MM.1S (cell line): ENCODE measurements around the gene DUSP8.

Source experiments
- DNase-seq: peaks from one replicate; pipeline ENCODE4 v3.0.0-alpha.2; 2015
- H2AFZ ChIP-seq: fragments of 300-600 bp; sonication (generic); 2 replicates; pipeline ENCODE4 v1.6.0; 2016; ENCODE audit warnings: antibody characterized with exemption, low read length
- H3F3A ChIP-seq: fragments of 300-600 bp; sonication (generic); 2 replicates; pipeline ENCODE4 v1.6.1; 2016; ENCODE audit warnings: mild to moderate bottlenecking, antibody characterized with exemption, low read length, moderate library complexity, mixed read lengths; ENCODE audit not compliant: insufficient read depth
- H3K27ac ChIP-seq: fragments of 300-600 bp; sonication (generic); 2 replicates; pipeline ENCODE4 v1.5.1; 2016; ENCODE audit warnings: mild to moderate bottlenecking, low read length
- H3K27me3 ChIP-seq: fragments of 300-600 bp; sonication (generic); replicated peaks from 2 replicates; pipeline ENCODE4 v1.6.0; 2016; ENCODE audit warnings: low read length; ENCODE audit not compliant: insufficient read depth
- H3K36me3 ChIP-seq: fragments of 300-600 bp; sonication (generic); replicated peaks from 2 replicates; pipeline ENCODE4 v1.6.1; 2016; ENCODE audit warnings: mild to moderate bottlenecking, low read length, mixed read lengths; ENCODE audit not compliant: insufficient read depth
- H3K4me1 ChIP-seq: fragments of 300-600 bp; sonication (generic); 2 replicates; pipeline ENCODE4 v1.6.1; 2016; ENCODE audit warnings: low read length, mixed read lengths
- H3K4me2 ChIP-seq: fragments of 300-600 bp; sonication (generic); 2 replicates; pipeline ENCODE4 v1.6.0; 2016; ENCODE audit warnings: low read depth, low read length
- H3K4me3 ChIP-seq: fragments of 300-600 bp; sonication (generic); 2 replicates; pipeline ENCODE4 v1.5.1; 2016; ENCODE audit warnings: low read length, mixed read lengths
- H3K79me2 ChIP-seq: fragments of 300-600 bp; sonication (generic); 2 replicates; pipeline ENCODE4 v1.6.1; 2016; ENCODE audit warnings: mixed run types, low read length, mixed read lengths
- H3K9ac ChIP-seq: fragments of 300-600 bp; sonication (generic); 2 replicates; pipeline ENCODE4 v1.6.1; 2016; ENCODE audit warnings: low read length, mixed read lengths
- H3K9me2 ChIP-seq: fragments of 300-600 bp; sonication (generic); replicated peaks from 2 replicates; pipeline ENCODE4 v1.6.1; 2016; ENCODE audit warnings: mild to moderate bottlenecking, low read length, mixed read lengths; ENCODE audit not compliant: insufficient read depth
- H3K9me3 ChIP-seq: fragments of 300-600 bp; sonication (generic); replicated peaks from 2 replicates; pipeline ENCODE4 v1.6.1; 2016; ENCODE audit warnings: mild to moderate bottlenecking, low read length, mixed read lengths; ENCODE audit not compliant: insufficient read depth
- H4K20me1 ChIP-seq: fragments of 300-600 bp; sonication (generic); 2 replicates; pipeline ENCODE4 v1.6.1; 2016; ENCODE audit warnings: mild to moderate bottlenecking, low read length, moderate library complexity, mixed read lengths; ENCODE audit not compliant: insufficient read depth
- CTCF ChIP-seq: fragments of 300-600 bp; sonication (generic); IDR thresholded peaks from 2 replicates; pipeline ENCODE4 v1.5.1; 2016; ENCODE audit warnings: antibody characterized with exemption, low read length, mixed read lengths
- EZH2 ChIP-seq: fragments of 300-600 bp; sonication (generic); optimal IDR thresholded peaks from 2 replicates; pipeline ENCODE3; 2017; ENCODE audit warnings: low read depth, mild to moderate bottlenecking, antibody characterized with exemption, low read length, mixed read lengths
- EZH2phosphoT487 ChIP-seq: fragments of 300-600 bp; sonication (generic); IDR thresholded peaks from 2 replicates; pipeline ENCODE4 v1.6.1; 2018; ENCODE audit warnings: antibody characterized with exemption, low read length

DUSP8 gene

GRCh38 chr11:1519028-1520010 lies 52.8 kb downstream of the DUSP8 start:
- Histone ChIP-seq H3K9ac (no peak overlapping the region), H3K27me3 (no peaks in the 10 kb centered on the region), H3K4me2 (no peak overlapping the region), H4K20me1 (peaks cover 6% of the 10 kb centered on the region; the same call in 1 of the 2 replicates), H3F3A (no peaks in the 10 kb centered on the region), H3K79me2 (peaks cover 42% of the 10 kb centered on the region), H3K4me1 (no peaks in the 10 kb centered on the region), H2AFZ (no peak overlapping the region), H3K27ac (no peak overlapping the region), H3K9me3 (no peaks in the 10 kb centered on the region), H3K36me3 (no peaks in the 10 kb centered on the region), H3K9me2 (no peaks in the 10 kb centered on the region), H3K4me3 (no peak overlapping the region)
- no peak for DNase-seq
- TF ChIP-seq CTCF (no peak), EZH2 (no peak), EZH2phosphoT487 (no peak)

- H3K9ac ChIP-seq = no peak overlapping the region
- no peak overlapping the region for H3K4me2 ChIP-seq
- H3F3A ChIP-seq = no peaks in the 10 kb centered on the region
- no peaks in the 10 kb centered on the region for H3K9me3 ChIP-seq
- H3K27ac ChIP-seq = no peak overlapping the region
- peaks cover 35% of the 10 kb centered on the region for H3K79me2 ChIP-seq
- TF ChIP-seq EZH2phosphoT487 (no peak), CTCF (no peak), EZH2 (no peak)
- H3K4me1 ChIP-seq = no peaks in the 10 kb centered on the region
- no peak overlapping the region for H3K4me3 ChIP-seq
- DNase-seq = no peak
- H4K20me1 ChIP-seq = peaks cover 6% of the 10 kb centered on the region; the same call in 1 of the 2 replicates
- H3K27me3 ChIP-seq = no peaks in the 10 kb centered on the region
- H3K9me2 ChIP-seq = no peaks in the 10 kb centered on the region
- no peaks in the 10 kb centered on the region for H3K36me3 ChIP-seq
- no peak overlapping the region for H2AFZ ChIP-seq
These were observed 53.8 kb downstream of the DUSP8 start for GRCh38 chr11:1518301-1518700.

- Histone ChIP-seq H2AFZ (no peak overlapping the region), H3K36me3 (no peaks in the 10 kb centered on the region), H3K27me3 (no peaks in the 10 kb centered on the region), H3K27ac (no peak overlapping the region), H3K4me2 (no peak overlapping the region), H3K9me3 (no peaks in the 10 kb centered on the region), H3K9me2 (no peaks in the 10 kb centered on the region), H3K4me1 (no peaks in the 10 kb centered on the region), H3K4me3 (no peak overlapping the region), H4K20me1 (peaks cover 6% of the 10 kb centered on the region; the same call in 1 of the 2 replicates), H3K9ac (no peak overlapping the region), H3K79me2 (peaks cover 27% of the 10 kb centered on the region), H3F3A (peaks cover 1% of the 10 kb centered on the region; the same call in 1 of the 2 replicates)
- DNase-seq = no peak
- TF ChIP-seq EZH2 (no peak), EZH2phosphoT487 (no peak), CTCF (no peak)
These were observed 54.7 kb downstream of the DUSP8 start for GRCh38 chr11:1517117-1518005.
